Peyer's patch (tissue), 4 donors: Measurements from ENCODE around the gene TNFRSF4.

Experiments
- CTCF ChIP-seq, 6 experiments: fragments of 450-650 bp in 4 of 6; fragments of 200-600 bp in 2 of 6; sonication (generic) in 1 of 6; IDR thresholded peaks; one replicate each; pipeline ENCODE4 v1.5.1; 2017 to 2019; ENCODE audit warnings: antibody characterized with exemption in 6 of 6, mild to moderate bottlenecking in 3 of 6, moderate library complexity in 1 of 6
- POLR2A ChIP-seq, 2 donors: fragments of 450-650 bp; IDR thresholded peaks; one replicate each; pipeline ENCODE4 v1.5.1; 2017; ENCODE audit warnings: antibody characterized with exemption in 2 of 2, mild to moderate bottlenecking in 2 of 2, moderate library complexity in 2 of 2

- TF ChIP-seq CTCF (IDR thresholded peaks at IDR 0.05) (no peak), POLR2A (IDR thresholded peaks at IDR 0.05) (no peak)
These were observed 19.0 kb upstream of the TNFRSF4 start for GRCh38 chr1:1232796-1233566.
